LNCAP (cell line): ENCODE measurements around the gene ZNF564.

Experiments
- TF ChIP-seq, protein P1 (sequence below): fragments of 450-650 bp; IDR thresholded peaks from 2 replicates; pipeline ENCODE4 v1.5.1; 2017; ENCODE audit warnings: mild to moderate bottlenecking

ZNF564 gene

GRCh38 chr19:12551060-12551832, at the start of gene ZNF564:
ZNF564 (minus strand) TSS chr19:12551482; CDS start chr19:12551332, 150 bp downstream.
- TF ChIP-seq, protein P1, sequence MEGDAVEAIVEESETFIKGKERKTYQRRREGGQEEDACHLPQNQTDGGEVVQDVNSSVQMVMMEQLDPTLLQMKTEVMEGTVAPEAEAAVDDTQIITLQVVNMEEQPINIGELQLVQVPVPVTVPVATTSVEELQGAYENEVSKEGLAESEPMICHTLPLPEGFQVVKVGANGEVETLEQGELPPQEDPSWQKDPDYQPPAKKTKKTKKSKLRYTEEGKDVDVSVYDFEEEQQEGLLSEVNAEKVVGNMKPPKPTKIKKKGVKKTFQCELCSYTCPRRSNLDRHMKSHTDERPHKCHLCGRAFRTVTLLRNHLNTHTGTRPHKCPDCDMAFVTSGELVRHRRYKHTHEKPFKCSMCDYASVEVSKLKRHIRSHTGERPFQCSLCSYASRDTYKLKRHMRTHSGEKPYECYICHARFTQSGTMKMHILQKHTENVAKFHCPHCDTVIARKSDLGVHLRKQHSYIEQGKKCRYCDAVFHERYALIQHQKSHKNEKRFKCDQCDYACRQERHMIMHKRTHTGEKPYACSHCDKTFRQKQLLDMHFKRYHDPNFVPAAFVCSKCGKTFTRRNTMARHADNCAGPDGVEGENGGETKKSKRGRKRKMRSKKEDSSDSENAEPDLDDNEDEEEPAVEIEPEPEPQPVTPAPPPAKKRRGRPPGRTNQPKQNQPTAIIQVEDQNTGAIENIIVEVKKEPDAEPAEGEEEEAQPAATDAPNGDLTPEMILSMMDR: no peak

DNA sequence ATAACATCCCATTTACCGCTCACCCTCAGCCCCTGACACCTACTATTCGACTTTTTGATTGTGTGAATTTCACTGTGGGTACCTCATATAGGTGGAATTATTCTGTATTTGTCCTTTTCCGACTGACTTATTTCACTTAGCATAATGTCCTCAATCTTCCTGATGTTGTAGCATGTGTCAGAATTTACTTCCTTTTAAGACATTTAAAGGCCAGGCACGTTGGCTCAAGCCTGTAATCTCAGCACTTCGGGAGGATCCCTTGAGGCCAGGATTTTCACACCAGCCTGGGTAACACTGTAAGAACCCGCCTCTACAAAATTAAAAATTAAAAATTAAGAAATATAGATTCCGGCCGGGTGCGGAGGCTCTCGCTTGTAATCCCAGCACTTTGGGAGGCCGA, 46.3 kb upstream of the ZNF564 start:
- TF ChIP-seq, protein P1: no peak

- TF ChIP-seq, protein P1: no peak
Measured at GRCh38 chr19:12596927-12597548, 45.8 kb upstream of the ZNF564 start.

GRCh38 chr19:12596485-12596884, 45.2 kb upstream of the ZNF564 start:
- TF ChIP-seq, protein P1: no peak

DNA sequence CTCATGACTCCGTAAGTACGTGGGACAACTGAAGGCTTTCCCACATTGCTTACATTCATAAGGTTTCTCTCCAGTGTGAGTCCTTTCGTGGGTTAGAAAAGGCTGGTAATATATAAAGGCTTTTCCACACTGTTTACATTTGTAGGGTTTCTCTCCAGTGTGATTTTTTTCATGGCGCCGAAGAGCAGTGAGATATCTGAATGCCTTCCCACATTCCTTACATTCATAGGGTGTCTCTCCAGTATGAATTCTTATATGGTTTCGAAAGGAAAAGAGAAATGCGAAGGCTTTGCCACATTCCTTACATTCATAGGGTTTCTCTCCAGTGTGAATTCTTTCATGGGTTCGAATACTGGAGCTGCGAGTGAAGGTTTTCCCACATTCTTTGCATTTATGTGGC, 29.8 kb upstream of the ZNF564 start:
- TF ChIP-seq, protein P1: no peak

- TF ChIP-seq, protein P1: no peak
Measured at GRCh38 chr19:12580180-12580694, 29.0 kb upstream of the ZNF564 start.

GRCh38 chr19:12578641-12579040, 27.4 kb upstream of the ZNF564 start:
- TF ChIP-seq, protein P1: no peak
